H9 (cell line): ENCODE data around the gene CCDC178. TPM values are rescaled to one million over a fixed set of nuclear protein-coding genes. Genes with fewer than 3 reads are reported as not detected.
"Not testable (repeated sequence)": the region's sequence is repeated elsewhere in the genome, so short reads cannot be mapped to it uniquely, and the experiment has no call there.

Source experiments
- DNase-seq: peaks from one replicate; pipeline ENCODE4 v3.0.0-alpha.2; 2017
- H2AFZ ChIP-seq: one replicate; pipeline ENCODE4 v1.6.1; 2013; ENCODE audit warnings: mild to moderate bottlenecking, low read length, control low read depth, moderate library complexity
- H2AK5ac ChIP-seq: 2 replicates; pipeline ENCODE4 v1.6.1; 2013; ENCODE audit warnings: low read length, control low read depth, mixed read lengths; ENCODE audit not compliant: insufficient read length
- H2BK120ac ChIP-seq: one replicate; pipeline ENCODE4 v1.6.1; 2013; ENCODE audit warnings: low read depth, mild to moderate bottlenecking, low read length, control low read depth, inconsistent platforms; ENCODE audit not compliant: poor library complexity, severe bottlenecking
- H2BK12ac ChIP-seq: 2 replicates; pipeline ENCODE4 v1.6.1; 2013; ENCODE audit warnings: low read length, control low read depth, mixed read lengths, low read depth; ENCODE audit not compliant: insufficient read length
- H2BK15ac ChIP-seq: 2 replicates; pipeline ENCODE4 v1.6.1; 2013; ENCODE audit warnings: low read depth, low read length, control low read depth
- H2BK20ac ChIP-seq: one replicate; pipeline ENCODE4 v1.6.1; 2013; ENCODE audit warnings: low read depth, mild to moderate bottlenecking, low read length, control low read depth, inconsistent platforms; ENCODE audit not compliant: poor library complexity, severe bottlenecking
- H2BK5ac ChIP-seq: 2 replicates; pipeline ENCODE4 v1.6.1; 2013; ENCODE audit warnings: low read length, control low read depth, mixed read lengths; ENCODE audit not compliant: insufficient read length
- H3K14ac ChIP-seq: 2 replicates; pipeline ENCODE4 v1.6.1; 2013; ENCODE audit warnings: low read length, control low read depth; ENCODE audit not compliant: insufficient read depth
- H3K18ac ChIP-seq: 2 replicates; pipeline ENCODE4 v1.6.1; 2013; ENCODE audit warnings: low read depth, mild to moderate bottlenecking, mixed read lengths, low read length, control low read depth; ENCODE audit not compliant: insufficient read length
- H3K23ac ChIP-seq: 2 replicates; pipeline ENCODE4 v1.6.1; 2013; ENCODE audit warnings: low read length, control low read depth, mixed read lengths, low read depth; ENCODE audit not compliant: insufficient read length
- H3K23me2 ChIP-seq: 2 replicates; pipeline ENCODE4 v1.6.1; 2013; ENCODE audit warnings: low read depth, mild to moderate bottlenecking, mixed read lengths, low read length, control low read depth; ENCODE audit not compliant: insufficient read length, poor library complexity, severe bottlenecking
- H3K27ac ChIP-seq: 2 replicates; pipeline ENCODE4 v1.5.1; 2013; ENCODE audit warnings: low read length, control low read depth, mixed read lengths, low read depth; ENCODE audit not compliant: insufficient read length
- H3K27me3 ChIP-seq: 2 replicates; pipeline ENCODE4 v1.6.1; 2013; ENCODE audit warnings: low read length, control low read depth, inconsistent platforms; ENCODE audit not compliant: insufficient read depth
- H3K4ac ChIP-seq: 2 replicates; pipeline ENCODE4 v1.6.1; 2013; ENCODE audit warnings: low read depth, mild to moderate bottlenecking, control low read depth, inconsistent platforms, low read length, moderate library complexity
- H3K4me1 ChIP-seq: 2 replicates; pipeline ENCODE4 v1.6.1; 2013; ENCODE audit warnings: low read length, control low read depth, inconsistent platforms; ENCODE audit not compliant: insufficient read depth
- H3K4me2 ChIP-seq: 2 replicates; pipeline ENCODE4 v1.6.1; 2013; ENCODE audit warnings: low read length, control low read depth, mixed read lengths; ENCODE audit not compliant: insufficient read length, insufficient read depth
- H3K56ac ChIP-seq: 2 replicates; pipeline ENCODE4 v1.6.1; 2013; ENCODE audit warnings: low read depth, mild to moderate bottlenecking, mixed read lengths, low read length, control low read depth; ENCODE audit not compliant: insufficient read length
- H3K79me1 ChIP-seq: 2 replicates; pipeline ENCODE4 v1.6.1; 2013; ENCODE audit warnings: low read depth, mild to moderate bottlenecking, moderate library complexity, low read length, control low read depth, inconsistent platforms; ENCODE audit not compliant: insufficient read depth, poor library complexity, severe bottlenecking
- H3K79me2 ChIP-seq: 2 replicates; pipeline ENCODE4 v1.6.1; 2013; ENCODE audit warnings: low read length, control low read depth, inconsistent platforms; ENCODE audit not compliant: insufficient read depth
- H3K9ac ChIP-seq: 2 replicates; pipeline ENCODE4 v1.6.1; 2013; ENCODE audit warnings: low read length, control low read depth, mixed read lengths; ENCODE audit not compliant: insufficient read length; ENCODE audit errors: extremely low read depth
- H3K9me3 ChIP-seq: one replicate; pipeline ENCODE4 v1.6.1; 2013; ENCODE audit warnings: low read depth, low read length, inconsistent platforms; ENCODE audit not compliant: control insufficient read depth
- H3T11ph ChIP-seq: one replicate; pipeline ENCODE4 v1.6.1; 2013; ENCODE audit warnings: mild to moderate bottlenecking, low read length, control low read depth, inconsistent platforms
- H4K20me1 ChIP-seq: one replicate; pipeline ENCODE4 v1.6.1; 2013; ENCODE audit not compliant: control insufficient read depth, insufficient read length, insufficient read depth
- H4K5ac ChIP-seq: 2 replicates; pipeline ENCODE4 v1.6.1; 2013; ENCODE audit warnings: low read depth, mild to moderate bottlenecking, mixed read lengths, low read length, control low read depth; ENCODE audit not compliant: insufficient read length
- H4K8ac ChIP-seq: replicated peaks from 2 replicates; pipeline ENCODE4 v1.6.1; 2013; ENCODE audit warnings: low read length, control low read depth, mixed read lengths, low read depth; ENCODE audit not compliant: insufficient read length
- H4K91ac ChIP-seq: 2 replicates; pipeline ENCODE4 v1.6.1; 2013; ENCODE audit warnings: low read depth, mild to moderate bottlenecking, moderate library complexity, mixed read lengths, low read length, control low read depth; ENCODE audit not compliant: insufficient read length
- H3K27ac Mint-ChIP-seq, 3 experiments: 2 replicates in 2 of 3; 3 replicates in 1 of 3; pipeline ENCODE4 v1.8.0; 2020 to 2021; ENCODE audit warnings: mixed read lengths in 3 of 3, mild to moderate bottlenecking in 1 of 3, moderate library complexity in 1 of 3
- H3K27me3 Mint-ChIP-seq: 2 replicates; pipeline ENCODE4 v1.8.0; 2021; ENCODE audit warnings: low read depth, mild to moderate bottlenecking, moderate library complexity, mixed read lengths
- H3K36me3 Mint-ChIP-seq, 3 experiments: 2 replicates in 2 of 3; 3 replicates in 1 of 3; pipeline ENCODE4 v1.8.0; 2020 to 2021; ENCODE audit warnings: low read depth in 3 of 3, mixed read lengths in 3 of 3; ENCODE audit not compliant: insufficient read depth in 1 of 3
- H3K4me1 Mint-ChIP-seq, 2 experiments: 2 replicates each; pipeline ENCODE4 v1.8.0; 2020; ENCODE audit warnings: mixed read lengths in 2 of 2
- H3K4me3 Mint-ChIP-seq, 2 experiments: 2 replicates in 1 of 2; 3 replicates in 1 of 2; pipeline ENCODE4 v1.8.0; 2020 to 2021; ENCODE audit warnings: mild to moderate bottlenecking in 2 of 2, mixed read lengths in 2 of 2, moderate library complexity in 1 of 2
- H3K9me3 Mint-ChIP-seq, 2 experiments: 2 replicates in 1 of 2; 3 replicates in 1 of 2; pipeline ENCODE4 v1.8.0; 2020; ENCODE audit warnings: mild to moderate bottlenecking in 2 of 2, mixed read lengths in 2 of 2, moderate library complexity in 1 of 2
- CTCF ChIP-seq: fragments of 200-600 bp; sonication (generic); conservative IDR thresholded peaks from 3 replicates; pipeline ENCODE4 v1.8.0; 2021; ENCODE audit warnings: antibody characterized with exemption, mild to moderate bottlenecking
- WGBS: extraction: QIAGEN DNeasy Blood & Tissue Kit; methylation state at CpG from one replicate; pipeline ENCODE4 v1.1.7; 2013; ENCODE audit warnings: missing lambda C conversion rate, low lambda C conversion rate, mixed read lengths; ENCODE audit not compliant: insufficient read length; ENCODE audit errors: extremely low coverage; 5-methylcytosine and 5-hydroxymethylcytosine counted together
- total RNA-seq: library from RNA; stranded (reverse); gene quantifications from 2 replicates; pipeline ENCODE4 v1.2.1, GENCODE V29; 2021

The CCDC178 gene
- total RNA-seq, 1 experiment from 2014 or later = not detected

DNA sequence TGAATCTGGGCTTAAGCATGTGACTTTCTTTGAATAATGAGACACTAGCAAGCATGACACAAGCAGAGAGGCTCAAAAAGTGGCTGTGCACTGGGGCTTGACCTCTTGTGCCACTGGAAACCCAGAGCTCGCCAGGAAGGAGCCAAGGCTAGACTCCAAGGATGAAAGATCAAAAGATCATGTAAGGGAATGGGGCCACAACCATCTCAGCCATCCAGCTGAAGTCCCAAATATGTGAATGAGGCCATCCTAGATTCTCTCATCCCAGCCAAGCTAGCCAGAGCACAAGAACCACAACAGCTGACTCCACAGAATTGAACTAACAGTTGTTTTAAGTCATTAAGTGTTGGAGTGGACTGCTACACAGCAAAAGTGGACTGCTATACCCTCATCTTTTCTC lies 288.1 kb downstream of the CCDC178 start:
- Histone ChIP-seq H3K9me3 (no peaks in the 10 kb centered on the region), H2AFZ (peak overlapping the region; percentile 40), H3K79me2 (no peaks in the 10 kb centered on the region), H4K91ac (no peak overlapping the region), H2BK12ac (no peak overlapping the region), H3K4ac (no peak overlapping the region), H3K27me3 (no peaks in the 10 kb centered on the region), H3T11ph (no peak overlapping the region), H4K20me1 (no peaks in the 10 kb centered on the region), H2BK20ac (no peak overlapping the region), H3K4me2 (no peak overlapping the region), H2BK5ac (no peak overlapping the region), H3K9ac (no peak overlapping the region), H3K23me2 (no peaks in the 10 kb centered on the region), H3K18ac (no peak overlapping the region), H3K14ac (peak overlapping the region; percentile 36; the same call in 1 of the 2 replicates), H4K8ac (no peak overlapping the region), H3K23ac (no peak overlapping the region), H3K56ac (no peak overlapping the region), H3K4me1 (no peaks in the 10 kb centered on the region), H3K27ac (no peak overlapping the region), H3K79me1 (no peaks in the 10 kb centered on the region), H2BK15ac (no peak overlapping the region), H2AK5ac (no peak overlapping the region), H2BK120ac (no peak overlapping the region), H4K5ac (no peak overlapping the region)
- DNase-seq = no peak
- Mint-ChIP-seq H3K4me1 (no peaks in the 10 kb centered on the region), H3K9me3 (peaks cover 10 to 12% of the 10 kb centered on the region in 2 experiments; a peak in 3 of 5 replicates), H3K36me3 (peaks cover 2 to 9% (median 3%) of the 10 kb centered on the region in 3 experiments; a peak in 3 of 7 replicates), H3K27me3 (no peaks in the 10 kb centered on the region), H3K4me3 (no peak overlapping the region), H3K27ac (no peak overlapping the region)
- TF ChIP-seq CTCF = no peak
- no CpG with 5 or more reads among the region's 1 CpG for WGBS

DNA sequence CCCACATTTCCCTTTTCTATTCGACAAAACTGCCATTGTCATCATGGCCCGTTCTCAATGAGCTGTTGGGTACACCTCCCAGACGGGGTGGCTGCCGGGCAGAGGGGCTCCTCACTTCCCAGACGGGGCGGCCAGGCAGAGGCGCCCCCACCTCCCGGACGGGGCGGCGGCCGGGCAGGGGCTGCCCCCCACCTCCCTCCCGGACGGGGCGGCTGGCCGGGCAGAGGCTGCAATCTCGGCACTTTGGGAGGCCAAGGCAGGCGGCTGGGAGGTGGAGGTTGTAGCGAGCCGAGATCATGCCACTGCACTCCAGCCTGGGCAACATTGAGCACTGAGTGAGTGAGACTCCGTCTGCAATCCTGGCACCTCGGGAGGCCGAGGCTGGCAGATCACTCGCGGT lies 292.7 kb downstream of the CCDC178 start:
- H3K23me2 ChIP-seq, H4K5ac ChIP-seq, H3K4ac ChIP-seq, H3K4me3 Mint-ChIP-seq, H3K27me3 ChIP-seq, DNase-seq, H3K4me1 ChIP-seq, H2BK120ac ChIP-seq, H3K27ac Mint-ChIP-seq, H3K18ac ChIP-seq, H3T11ph ChIP-seq, H3K27me3 Mint-ChIP-seq, H2BK20ac ChIP-seq, H3K79me2 ChIP-seq, H3K23ac ChIP-seq, H2BK12ac ChIP-seq, H2BK5ac ChIP-seq, H2AK5ac ChIP-seq, H3K27ac ChIP-seq, H3K36me3 Mint-ChIP-seq, H4K8ac ChIP-seq, H3K14ac ChIP-seq, H3K9me3 ChIP-seq, H4K91ac ChIP-seq, H3K4me2 ChIP-seq, H2AFZ ChIP-seq, H3K9ac ChIP-seq, H3K56ac ChIP-seq, H4K20me1 ChIP-seq, H3K4me1 Mint-ChIP-seq, H3K79me1 ChIP-seq, H2BK15ac ChIP-seq: not testable (repeated sequence)
- H3K9me3 Mint-ChIP-seq = peaks cover 10 to 18% of the 10 kb centered on the region in 2 experiments; a peak in 3 of 5 replicates
- no CpG with 5 or more reads among the region's 25 CpGs for WGBS
